GM19463 (cell line): ENCODE results near the gene GRIN3B.

Experiments used
- ATAC-seq: cut with Tn5 transposase; IDR thresholded peaks from one replicate; pipeline ENCODE4 v1.9.1; 2021; ENCODE audit warnings: mild to moderate bottlenecking, moderate library complexity; ENCODE audit not compliant: unreplicated experiment

Gene GRIN3B

DNA sequence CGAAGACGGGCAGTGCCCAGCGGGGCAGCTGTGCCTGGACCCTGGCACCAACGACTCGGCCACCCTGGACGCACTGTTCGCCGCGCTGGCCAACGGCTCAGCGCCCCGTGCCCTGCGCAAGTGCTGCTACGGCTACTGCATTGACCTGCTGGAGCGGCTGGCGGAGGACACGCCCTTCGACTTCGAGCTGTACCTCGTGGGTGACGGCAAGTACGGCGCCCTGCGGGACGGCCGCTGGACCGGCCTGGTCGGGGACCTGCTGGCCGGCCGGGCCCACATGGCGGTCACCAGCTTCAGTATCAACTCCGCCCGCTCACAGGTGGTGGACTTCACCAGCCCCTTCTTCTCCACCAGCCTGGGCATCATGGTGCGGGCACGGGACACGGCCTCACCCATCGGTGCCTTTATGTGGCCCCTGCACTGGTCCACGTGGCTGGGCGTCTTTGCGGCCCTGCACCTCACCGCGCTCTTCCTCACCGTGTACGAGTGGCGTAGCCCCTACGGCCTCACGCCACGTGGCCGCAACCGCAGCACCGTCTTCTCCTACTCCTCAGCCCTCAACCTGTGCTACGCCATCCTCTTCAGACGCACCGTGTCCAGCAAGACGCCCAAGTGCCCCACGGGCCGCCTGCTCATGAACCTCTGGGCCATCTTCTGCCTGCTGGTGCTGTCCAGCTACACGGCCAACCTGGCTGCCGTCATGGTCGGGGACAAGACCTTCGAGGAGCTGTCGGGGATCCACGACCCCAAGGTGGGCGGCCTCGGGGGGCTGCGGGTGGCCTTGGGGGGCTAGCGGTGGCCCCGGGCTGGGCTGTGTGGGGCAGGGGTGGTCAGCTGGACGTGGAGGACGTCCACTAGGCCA lies 4.8 kb downstream of the GRIN3B start:
- no peak for ATAC-seq

- no peak for ATAC-seq
Observed at GRCh38 chr19:1006711-1007398, 6.6 kb downstream of the GRIN3B start.

GRCh38 chr19:1007399-1008251 lies 7.4 kb downstream of the GRIN3B start:
- no peak for ATAC-seq

- no peak for ATAC-seq
Observed at GRCh38 chr19:1008268-1009040, 8.2 kb downstream of the GRIN3B start.

GRCh38 chr19:1009041-1009980 lies 9.1 kb downstream of the GRIN3B start:
- no peak for ATAC-seq

GRCh38 chr19:1009981-1010538 lies 9.8 kb downstream of the GRIN3B start:
- no peak for ATAC-seq

DNA sequence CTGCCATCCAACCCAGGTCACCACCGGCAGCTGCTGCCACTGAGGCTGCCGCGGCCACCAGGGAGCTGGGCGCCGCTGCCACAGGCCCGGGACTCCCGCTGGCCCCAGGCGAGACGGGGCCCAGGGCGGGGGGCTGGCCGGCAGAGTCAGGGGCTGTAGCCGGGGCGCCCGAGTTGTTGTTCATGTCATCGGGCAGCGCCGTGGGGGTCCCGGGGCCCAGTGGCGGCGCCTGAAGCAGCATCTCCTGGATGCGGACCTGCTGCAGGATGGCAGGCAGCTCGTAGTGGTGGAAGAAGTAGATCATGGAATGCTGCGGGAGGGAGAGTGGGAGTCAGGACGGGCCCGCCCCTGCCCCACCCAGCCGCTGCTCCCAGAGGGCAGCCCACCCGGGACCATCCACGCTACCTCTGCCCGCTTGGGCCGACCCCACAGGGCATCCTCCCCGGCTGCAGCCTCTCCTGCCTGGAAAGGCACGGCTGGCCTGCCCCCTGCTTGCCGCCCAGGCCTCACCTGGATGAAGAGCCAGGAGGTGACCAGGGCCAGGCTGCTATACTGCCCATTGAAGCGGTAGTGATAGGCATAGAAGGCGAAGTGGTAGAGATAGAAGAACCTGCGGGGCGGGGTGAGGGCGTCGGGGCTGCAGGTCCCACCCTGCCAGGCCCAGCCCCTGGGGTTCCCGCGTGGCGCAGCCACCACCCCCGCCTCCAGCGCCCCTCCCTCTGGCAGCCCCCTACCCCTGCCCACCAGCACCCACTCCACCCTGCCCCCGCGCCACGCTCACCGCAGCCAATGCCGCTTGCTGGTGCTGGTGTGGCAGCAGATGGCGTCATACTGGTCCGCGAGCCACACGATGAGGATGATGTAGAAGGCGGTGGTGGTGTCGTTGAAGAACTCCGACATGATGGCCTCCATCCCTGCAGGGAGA lies 10.6 kb downstream of the GRIN3B start:
- no peak for ATAC-seq

- ATAC-seq: no peak
Observed at GRCh38 chr19:1011831-1012333, 11.7 kb downstream of the GRIN3B start.

- no peak for ATAC-seq
Observed at GRCh38 chr19:1012334-1012733, 12.1 kb downstream of the GRIN3B start.

- no peak for ATAC-seq
Observed at GRCh38 chr19:1013218-1013617, 13.0 kb downstream of the GRIN3B start.

- no peak for ATAC-seq
Observed at GRCh38 chr19:1014161-1015060, 14.2 kb downstream of the GRIN3B start.

- no peak for ATAC-seq
Observed at GRCh38 chr19:1015061-1015781, 15.0 kb downstream of the GRIN3B start.

DNA sequence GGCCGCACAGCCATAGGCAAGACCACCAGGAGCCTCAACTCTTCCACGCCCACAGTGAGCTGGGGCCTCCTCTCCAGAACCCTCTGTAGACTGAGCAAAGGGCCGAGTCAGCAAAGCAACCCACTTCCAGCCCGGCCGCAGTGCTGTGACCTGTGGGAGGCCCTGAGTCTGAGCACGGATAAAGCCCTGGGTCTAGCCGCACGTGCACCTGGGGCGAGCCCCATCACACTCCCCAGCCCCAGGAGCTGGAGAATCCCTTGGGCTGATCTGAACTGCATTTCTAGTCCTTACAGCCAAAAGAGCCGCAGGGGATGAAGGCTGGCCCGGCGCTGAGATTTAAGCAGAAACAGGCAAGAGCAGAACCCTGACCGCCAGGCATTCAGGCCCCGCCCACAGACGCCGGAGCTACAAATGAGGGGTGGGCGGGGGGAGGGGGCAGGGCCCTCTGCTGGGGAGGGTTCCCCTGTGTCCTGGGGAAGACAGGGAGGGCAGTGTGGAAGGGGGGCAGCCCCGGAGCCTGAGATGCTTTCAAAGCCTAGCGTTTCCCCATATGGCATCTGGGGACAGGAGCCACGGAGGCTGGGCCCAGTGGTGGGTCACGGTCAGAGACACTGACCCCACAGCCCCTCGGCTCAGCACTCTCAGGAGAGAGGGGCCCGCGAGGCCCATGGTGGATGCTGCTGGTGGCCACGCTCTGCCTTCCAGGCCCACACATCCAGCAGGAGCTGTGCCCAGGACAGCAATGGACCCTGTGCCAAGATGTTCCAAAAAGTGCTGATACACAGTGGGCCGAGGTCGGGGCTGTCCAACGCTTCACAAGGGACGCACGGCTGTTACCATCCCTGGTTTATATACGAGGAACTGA lies 15.8 kb downstream of the GRIN3B start:
- no peak for ATAC-seq

- ATAC-seq: no peak
Observed at GRCh38 chr19:1016647-1017114, 16.5 kb downstream of the GRIN3B start.
